ENCODE measurements around the gene SLIT3. TPM values are rescaled to one million over a fixed set of nuclear protein-coding genes. Genes with fewer than 3 reads are reported as not detected.
A peak's percentile ranks its signal among the peaks of the same experiment; 100 is the strongest.

Gene SLIT3
- total and polyA plus RNA-seq, 9 of the 15 experiments (the other 6 are each of a cell fraction or from before 2014, with no cell fraction given), result 0.01 to 0.04 TPM; not detected in 7

GRCh38 chr5:168770036-168770498 is 530.9 kb downstream of the SLIT3 start (continued):
- TF ChIP-seq ZNF318 (IDR thresholded peaks at IDR 0.05; ENCODE audit: borderline replicate concordance in 1 of 2, low read depth in 1 of 2), result peak in 1 of 2 experiments; percentile 50; a peak in 1 of 4 replicates
- TF ChIP-seq LEF1 (IDR thresholded peaks at IDR 0.05), result peak; percentile 14; the same call in 1 of the 2 replicates
- TF ChIP-seq ADNP (tag; IDR thresholded peaks at IDR 0.05), result no peak
- peak; percentile 18 to 74; a peak in 2 of 4 replicates for TF ChIP-seq MAZ (CRISPR knock-in tag; conservative IDR thresholded peaks at IDR 0.05 in 1 of 2, IDR thresholded peaks at IDR 0.05 in 1 of 2)
- TF ChIP-seq MIER1 (IDR thresholded peaks at IDR 0.05; ENCODE audit: low read depth), result no peak
- no peak for TF ChIP-seq ZBTB8A (IDR thresholded peaks at IDR 0.05; ENCODE audit: partially characterized antibody)
- TF ChIP-seq NEUROD1 (IDR thresholded peaks at IDR 0.05; ENCODE audit: borderline replicate concordance, low read depth, low read length, partially characterized antibody), result peak; percentile 37
- no peak for TF ChIP-seq FOXP4 (CRISPR knock-in tag; IDR thresholded peaks at IDR 0.05; ENCODE audit: borderline replicate concordance)
- peak; percentile 63; the same call in 1 of the 2 replicates for TF ChIP-seq ZNF583 (CRISPR knock-in tag; IDR thresholded peaks at IDR 0.05)
- TF ChIP-seq MECOM (CRISPR knock-in tag; IDR thresholded peaks at IDR 0.05), result no peak
- TF ChIP-seq TFAP4 (CRISPR knock-in tag; IDR thresholded peaks at IDR 0.05; ENCODE audit: borderline replicate concordance), result peak; percentile 60; the same call in 1 of the 2 replicates
- peak in 1 of 2 experiments; percentile 38; a peak in 1 of 4 replicates for TF ChIP-seq TBL1XR1 (IDR thresholded peaks at IDR 0.05; ENCODE audit: low read length in 2 of 2)
- TF ChIP-seq ZBTB5 (IDR thresholded peaks at IDR 0.05), result no peak
- no peak for TF ChIP-seq ZNF830 (CRISPR knock-in tag; IDR thresholded peaks at IDR 0.05)
- TF ChIP-seq KLF16 (IDR thresholded peaks at IDR 0.05), result peak; percentile 16; the same call in 1 of the 2 replicates
